Large intestine (tissue), 12 donors: ENCODE data around the gene ARHGAP25. TPM values are rescaled to one million over a fixed set of nuclear protein-coding genes. Genes with fewer than 3 reads are reported as not detected.

Experiments used
- DNase-seq, 2 donors: peaks; one replicate each; pipeline versions ENCODE4 v3.0.0 to v3.0.0-alpha.2; 2013
- H3K27ac ChIP-seq: one replicate; pipeline ENCODE4 v1.5.1; 2013; ENCODE audit warnings: low read length
- H3K27me3 ChIP-seq: 2 replicates; pipeline ENCODE4 v1.6.1; 2013; ENCODE audit warnings: low read length; ENCODE audit not compliant: control insufficient read depth, insufficient read depth
- H3K36me3 ChIP-seq: 2 replicates; pipeline ENCODE4 v1.6.1; 2013; ENCODE audit warnings: low read length; ENCODE audit not compliant: control insufficient read depth, insufficient read depth
- H3K4me1 ChIP-seq: one replicate; pipeline ENCODE4 v1.6.1; 2013; ENCODE audit warnings: low read length; ENCODE audit not compliant: control insufficient read depth, insufficient read depth
- H3K4me3 ChIP-seq: one replicate; pipeline ENCODE4 v1.5.1; 2013; ENCODE audit warnings: low read length
- H3K9me3 ChIP-seq: one replicate; pipeline ENCODE4 v1.6.1; 2013; ENCODE audit warnings: mild to moderate bottlenecking, low read depth, low read length, moderate library complexity; ENCODE audit not compliant: control insufficient read depth
- WGBS: methylation state at CpG from one replicate; pipeline ENCODE4 v1.1.5; 2013; ENCODE audit warnings: low lambda C conversion rate; ENCODE audit not compliant: insufficient coverage; 5-methylcytosine and 5-hydroxymethylcytosine counted together
- long read RNA-seq, 11 donors: transcript quantifications; one replicate each; lab custom pipeline, GENCODE V29; 2026
- polyA plus RNA-seq: library from polyadenylated mRNA; unstranded; fragments of 120-200 nt; gene quantifications from one replicate; pipeline ENCODE4 v1.2.1, GENCODE V29; 2013

ARHGAP25 gene
- polyA plus RNA-seq, result 3.5 TPM
- long read RNA-seq, donor 1, result 0 reads
- long read RNA-seq, donor 2, partial matches to known transcripts, result 0 of 2 reads
- long read RNA-seq, donor 2, other reads (novel, unspliced or antisense), result 0 of 2 reads
- long read RNA-seq, donor 3, result 0 reads
- long read RNA-seq, donor 4, result 0 reads
- long read RNA-seq, donor 5, partial matches to known transcripts, result 0 of 1 reads
- long read RNA-seq, donor 5, other reads (novel, unspliced or antisense), result 0 of 1 reads
- long read RNA-seq, donor 6, result 0 reads
- long read RNA-seq, donor 7, result 0 reads
- long read RNA-seq, donor 8, result 0 reads
- long read RNA-seq, donor 9, partial matches to known transcripts, result 0 of 1 reads
- long read RNA-seq, donor 9, other reads (novel, unspliced or antisense), result 0 of 1 reads
- long read RNA-seq, donor 10, partial matches to known transcripts, result 0 of 2 reads
- long read RNA-seq, donor 10, other reads (novel, unspliced or antisense), result 0 of 2 reads
- long read RNA-seq, donor 11, partial matches to known transcripts, result 0 of 1 reads
- long read RNA-seq, donor 11, other reads (novel, unspliced or antisense), result 0 of 1 reads

GRCh38 chr2:68734688-68735525, at the start of gene ARHGAP25:
Gene ARHGAP25 (plus strand): TSS chr2:68734811. CDS start chr2:68735200, 389 bp downstream.
- 80% methylated on average over 1 of the region's 12 CpGs for WGBS
- H3K9me3 ChIP-seq, result no peaks in the 10 kb centered on the region
- H3K27me3 ChIP-seq, result no peaks in the 10 kb centered on the region
- no peaks in the 10 kb centered on the region for H3K36me3 ChIP-seq
- peak within 1 kb of the TSS; percentile 22 for H3K4me3 ChIP-seq
- H3K27ac ChIP-seq, result peak within 1 kb of the TSS; percentile 36
- DNase-seq, result no peak
- no peaks in the 10 kb centered on the region for H3K4me1 ChIP-seq

GRCh38 chr2:68686178-68686577, 48.4 kb upstream of the ARHGAP25 start:
- Histone ChIP-seq H3K4me3 (no peak overlapping the region), H3K27ac (no peak overlapping the region), H3K27me3 (no peaks in the 10 kb centered on the region), H3K9me3 (no peaks in the 10 kb centered on the region), H3K4me1 (no peaks in the 10 kb centered on the region), H3K36me3 (no peaks in the 10 kb centered on the region)
- DNase-seq, result no peak
- 79% methylated on average over 2 of the region's 5 CpGs for WGBS

GRCh38 chr2:68687018-68687417, 47.6 kb upstream of the ARHGAP25 start:
- no peaks in the 10 kb centered on the region for H3K36me3 ChIP-seq
- no peaks in the 10 kb centered on the region for H3K27me3 ChIP-seq
- H3K9me3 ChIP-seq, result no peaks in the 10 kb centered on the region
- no peaks in the 10 kb centered on the region for H3K4me1 ChIP-seq
- 100% methylated on average over 1 of the region's 1 CpG for WGBS
- no peak overlapping the region for H3K4me3 ChIP-seq
- H3K27ac ChIP-seq, result no peak overlapping the region
- no peak for DNase-seq

GRCh38 chr2:68689553-68690537, 44.8 kb upstream of the ARHGAP25 start:
- Histone ChIP-seq H3K36me3 (no peaks in the 10 kb centered on the region), H3K4me1 (no peaks in the 10 kb centered on the region), H3K9me3 (no peaks in the 10 kb centered on the region), H3K27ac (no peak overlapping the region), H3K27me3 (no peaks in the 10 kb centered on the region), H3K4me3 (no peak overlapping the region)
- no peak for DNase-seq
- no CpG with 5 or more reads among the region's 7 CpGs for WGBS

GRCh38 chr2:68690851-68691250, 43.8 kb upstream of the ARHGAP25 start:
- no peaks in the 10 kb centered on the region for H3K9me3 ChIP-seq
- no peaks in the 10 kb centered on the region for H3K27me3 ChIP-seq
- no peak for DNase-seq
- WGBS, result no CpG with 5 or more reads among the region's 3 CpGs
- no peaks in the 10 kb centered on the region for H3K36me3 ChIP-seq
- H3K27ac ChIP-seq, result no peak overlapping the region
- no peaks in the 10 kb centered on the region for H3K4me1 ChIP-seq
- H3K4me3 ChIP-seq, result no peak overlapping the region

GRCh38 chr2:68692511-68692910, 42.1 kb upstream of the ARHGAP25 start:
- Histone ChIP-seq H3K4me3 (no peak overlapping the region), H3K9me3 (no peaks in the 10 kb centered on the region), H3K36me3 (no peaks in the 10 kb centered on the region), H3K4me1 (no peaks in the 10 kb centered on the region), H3K27ac (no peak overlapping the region), H3K27me3 (no peaks in the 10 kb centered on the region)
- no peak for DNase-seq
- no CpG with 5 or more reads among the region's 1 CpG for WGBS

GRCh38 chr2:68693951-68694350, 40.7 kb upstream of the ARHGAP25 start:
- no peak overlapping the region for H3K4me3 ChIP-seq
- DNase-seq, result no peak
- H3K27me3 ChIP-seq, result no peaks in the 10 kb centered on the region
- H3K36me3 ChIP-seq, result no peaks in the 10 kb centered on the region
- no peaks in the 10 kb centered on the region for H3K9me3 ChIP-seq
- H3K27ac ChIP-seq, result no peak overlapping the region
- H3K4me1 ChIP-seq, result no peaks in the 10 kb centered on the region
- no CpG with 5 or more reads among the region's 2 CpGs for WGBS

GRCh38 chr2:68695971-68696370, 38.6 kb upstream of the ARHGAP25 start:
- no peak overlapping the region for H3K27ac ChIP-seq
- WGBS, result 67% methylated on average over 1 of the region's 4 CpGs

GRCh38 chr2:68696554-68696953, 38.1 kb upstream of the ARHGAP25 start:
- Histone ChIP-seq H3K4me1 (no peaks in the 10 kb centered on the region), H3K4me3 (no peak overlapping the region), H3K27ac (no peak overlapping the region), H3K27me3 (no peaks in the 10 kb centered on the region), H3K9me3 (peaks cover 5% of the 10 kb centered on the region), H3K36me3 (no peaks in the 10 kb centered on the region)
- no peak for DNase-seq
- WGBS, result 60% methylated on average over 1 of the region's 2 CpGs

More at GRCh38 chr2:68695971-68696370, 38.6 kb upstream of the ARHGAP25 start:
- DNase-seq, result no peak
- H3K36me3 ChIP-seq, result no peaks in the 10 kb centered on the region
- H3K4me3 ChIP-seq, result no peak overlapping the region
- H3K4me1 ChIP-seq, result no peaks in the 10 kb centered on the region
- H3K9me3 ChIP-seq, result peaks cover 5% of the 10 kb centered on the region
- H3K27me3 ChIP-seq, result no peaks in the 10 kb centered on the region
